ENCODE measurements around the gene PIM3. TPM values are rescaled to one million over a fixed set of nuclear protein-coding genes. Genes with fewer than 3 reads are reported as not detected.
A peak's percentile ranks its signal among the peaks of the same experiment; 100 is the strongest.
"Not testable (repeated sequence)": the region's sequence is repeated elsewhere in the genome, so short reads cannot be mapped to it uniquely, and the experiment has no call there.

The PIM3 gene
- total RNA-seq, 3 donors from 2014 or later: 426 to 498 (median 461) TPM

DNA sequence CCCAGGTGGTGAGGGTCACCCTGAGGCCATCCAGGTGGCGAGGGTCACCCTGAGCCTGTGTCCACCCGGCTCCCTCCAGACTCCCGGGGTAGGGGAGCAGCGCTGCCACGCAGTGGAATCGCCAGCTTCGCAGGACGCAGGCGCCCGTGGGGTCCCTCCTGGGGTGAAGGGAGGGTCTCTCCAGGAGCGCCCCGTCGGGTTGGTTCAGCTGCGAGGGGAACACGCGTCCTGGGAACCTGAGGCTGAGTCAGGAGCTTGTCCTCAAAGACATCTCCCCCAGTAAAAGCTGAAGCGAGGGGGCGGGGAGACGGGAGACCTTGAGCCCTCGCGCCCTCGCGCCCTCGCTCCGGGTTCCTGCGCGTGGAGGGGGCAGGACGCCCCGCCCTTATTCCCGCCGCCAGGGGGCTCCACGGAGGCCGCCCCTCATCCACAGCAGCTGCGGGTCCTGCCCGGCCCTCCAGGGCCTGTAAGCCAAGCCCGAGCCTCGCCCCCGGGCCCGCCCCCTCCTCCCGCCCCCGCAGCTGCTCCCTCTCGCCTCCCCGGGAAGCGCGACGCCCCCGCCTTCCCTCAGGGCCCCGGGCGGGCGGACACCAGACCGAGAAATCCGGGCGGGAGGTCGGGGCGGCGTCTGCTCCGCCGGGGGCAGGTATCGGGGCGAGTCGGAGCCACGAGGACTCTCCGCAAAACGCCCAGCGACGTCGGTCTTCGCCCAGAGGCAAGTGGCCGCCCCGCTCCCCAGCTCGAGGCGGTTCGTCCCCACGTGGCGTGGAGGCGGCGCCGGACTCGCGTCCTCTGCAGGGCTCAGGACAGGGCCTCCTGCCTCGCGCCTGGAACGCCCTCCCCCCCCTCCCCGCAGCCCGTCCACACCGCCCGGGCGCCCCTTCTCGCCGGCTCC, 22.8 kb downstream of the PIM3 start:
- ATAC-seq (peak; percentile 29 to 44), DNase-seq (peak; percentile 51)
- H3K36me3 Mint-ChIP-seq (ENCODE audit: insufficient read depth): peaks cover 11% of the 10 kb centered on the region
- H3K9me3 Mint-ChIP-seq: peaks cover 24% of the 10 kb centered on the region
- H3K4me3 Mint-ChIP-seq: no peak overlapping the region
- H3K4me1 Mint-ChIP-seq (ENCODE audit: low read depth): peaks cover 21% of the 10 kb centered on the region
- H3K27me3 Mint-ChIP-seq (ENCODE audit: low read depth): peaks cover 14% of the 10 kb centered on the region

DNA sequence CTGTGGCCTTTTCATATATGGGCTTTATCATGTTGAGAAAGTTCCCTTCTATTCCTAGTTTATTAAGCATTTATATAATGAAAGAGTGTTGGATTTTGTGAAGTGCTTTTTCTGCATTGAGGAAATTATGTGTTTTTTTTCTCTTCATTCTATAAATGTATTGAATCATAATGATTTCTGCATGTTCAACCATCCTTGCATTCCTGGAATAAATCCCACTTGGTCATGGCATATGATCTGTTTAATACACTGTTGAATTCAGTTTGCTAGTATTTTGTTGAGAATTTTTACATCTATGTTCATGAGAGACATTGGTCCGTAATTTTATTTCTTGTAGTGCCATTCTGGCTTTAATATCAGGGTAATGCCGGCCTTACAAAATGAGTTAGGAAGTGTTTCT, 25.8 kb downstream of the PIM3 start:
- Mint-ChIP-seq H3K27me3 (ENCODE audit: low read depth) (peaks cover 14% of the 10 kb centered on the region), H3K9me3 (peaks cover 25% of the 10 kb centered on the region), H3K36me3 (ENCODE audit: insufficient read depth) (peaks cover 9% of the 10 kb centered on the region), H3K4me3 (no peak overlapping the region), H3K4me1 (ENCODE audit: low read depth) (peaks cover 6% of the 10 kb centered on the region)
- DNase-seq (no peak), ATAC-seq (no peak)

DNA sequence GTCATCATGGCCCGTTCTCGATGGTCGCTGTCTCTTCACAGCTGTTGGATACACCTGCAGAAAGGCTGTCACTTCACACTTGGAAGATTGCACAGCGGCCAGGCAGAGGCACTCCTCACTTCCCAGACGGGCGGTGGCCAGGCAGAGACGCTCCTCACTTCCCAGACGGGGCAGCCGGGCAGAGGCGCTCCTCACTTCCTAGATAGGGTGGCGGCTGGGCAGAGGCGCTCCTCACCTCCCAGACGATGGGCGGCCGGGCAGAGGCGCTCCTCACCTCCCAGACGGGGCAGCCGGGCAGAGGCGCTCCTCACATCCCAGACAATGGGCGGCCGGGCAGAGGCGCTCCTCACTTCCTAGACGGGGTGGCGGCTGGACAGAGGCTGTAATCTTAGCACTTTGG, 29.3 kb downstream of the PIM3 start:
- not testable (repeated sequence) for ATAC-seq; H3K4me1 Mint-ChIP-seq (ENCODE audit: low read depth); DNase-seq; H3K36me3 Mint-ChIP-seq (ENCODE audit: insufficient read depth); H3K27me3 Mint-ChIP-seq (ENCODE audit: low read depth); H3K4me3 Mint-ChIP-seq
- H3K9me3 Mint-ChIP-seq: peaks cover 26% of the 10 kb centered on the region

DNA sequence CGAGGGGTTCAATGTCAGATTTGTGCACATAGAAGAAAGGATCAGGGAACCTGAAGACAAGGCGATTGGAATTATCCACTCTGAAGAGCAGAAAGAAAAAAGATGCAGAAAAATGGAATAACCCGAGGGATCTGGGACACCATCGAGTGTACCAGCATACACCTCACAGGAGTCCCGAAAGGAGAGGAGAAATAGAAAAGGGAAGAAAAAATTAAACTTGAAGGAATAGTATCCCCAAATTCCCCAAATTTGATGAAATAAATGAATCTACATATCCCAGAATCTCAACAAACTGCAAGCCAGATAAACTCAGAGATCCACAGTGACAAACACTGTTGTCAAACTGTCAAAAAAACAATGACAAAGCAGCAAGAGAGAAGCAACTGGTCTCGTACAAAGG, 30.6 kb downstream of the PIM3 start:
- Mint-ChIP-seq H3K9me3 (peaks cover 18% of the 10 kb centered on the region), H3K36me3 (ENCODE audit: insufficient read depth) (peaks cover 7% of the 10 kb centered on the region)
- no peak for ATAC-seq

DNA sequence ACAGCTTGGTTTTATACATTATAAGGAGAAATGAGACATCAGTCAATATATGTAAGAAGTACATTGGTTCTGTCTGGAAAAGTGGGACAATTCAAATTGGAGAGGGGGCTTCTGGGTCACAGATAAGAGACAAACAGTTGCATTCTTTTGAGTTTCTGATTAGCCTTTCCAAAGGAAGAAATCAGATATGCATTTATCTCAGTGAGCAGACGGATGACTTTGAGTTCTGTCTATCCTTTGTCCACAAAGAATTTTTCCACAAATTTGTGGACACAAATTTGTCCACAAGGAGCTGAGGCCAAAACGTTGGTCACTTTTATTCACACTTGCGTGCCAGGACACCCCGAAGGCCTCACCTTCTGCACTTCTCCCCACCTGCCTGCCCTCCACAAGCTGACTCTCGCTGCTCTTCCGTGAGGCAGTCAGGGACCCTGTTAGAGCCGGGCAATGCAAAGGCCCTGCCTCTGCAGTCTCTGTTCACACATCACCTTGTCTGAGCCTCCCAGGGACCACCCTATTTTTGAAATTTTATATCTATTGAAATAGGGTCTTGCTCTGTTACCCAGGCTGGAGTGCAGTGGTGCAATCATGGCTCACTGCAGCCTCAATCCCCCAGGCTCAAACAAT, 31.4 kb downstream of the PIM3 start:
- DNase-seq (no peak), ATAC-seq (no peak)
- Mint-ChIP-seq H3K9me3 (peaks cover 11% of the 10 kb centered on the region), H3K36me3 (ENCODE audit: insufficient read depth) (peaks cover 4% of the 10 kb centered on the region), H3K4me3 (no peak overlapping the region), H3K4me1 (ENCODE audit: low read depth) (peaks cover 4% of the 10 kb centered on the region), H3K27me3 (ENCODE audit: low read depth) (no peaks in the 10 kb centered on the region)

More for the DNA sequence above, 30.6 kb downstream of the PIM3 start:
- peaks cover 3% of the 10 kb centered on the region for H3K27me3 Mint-ChIP-seq (ENCODE audit: low read depth)
- H3K4me1 Mint-ChIP-seq (ENCODE audit: low read depth): peaks cover 4% of the 10 kb centered on the region
- H3K4me3 Mint-ChIP-seq: no peak overlapping the region
- no peak for DNase-seq

DNA sequence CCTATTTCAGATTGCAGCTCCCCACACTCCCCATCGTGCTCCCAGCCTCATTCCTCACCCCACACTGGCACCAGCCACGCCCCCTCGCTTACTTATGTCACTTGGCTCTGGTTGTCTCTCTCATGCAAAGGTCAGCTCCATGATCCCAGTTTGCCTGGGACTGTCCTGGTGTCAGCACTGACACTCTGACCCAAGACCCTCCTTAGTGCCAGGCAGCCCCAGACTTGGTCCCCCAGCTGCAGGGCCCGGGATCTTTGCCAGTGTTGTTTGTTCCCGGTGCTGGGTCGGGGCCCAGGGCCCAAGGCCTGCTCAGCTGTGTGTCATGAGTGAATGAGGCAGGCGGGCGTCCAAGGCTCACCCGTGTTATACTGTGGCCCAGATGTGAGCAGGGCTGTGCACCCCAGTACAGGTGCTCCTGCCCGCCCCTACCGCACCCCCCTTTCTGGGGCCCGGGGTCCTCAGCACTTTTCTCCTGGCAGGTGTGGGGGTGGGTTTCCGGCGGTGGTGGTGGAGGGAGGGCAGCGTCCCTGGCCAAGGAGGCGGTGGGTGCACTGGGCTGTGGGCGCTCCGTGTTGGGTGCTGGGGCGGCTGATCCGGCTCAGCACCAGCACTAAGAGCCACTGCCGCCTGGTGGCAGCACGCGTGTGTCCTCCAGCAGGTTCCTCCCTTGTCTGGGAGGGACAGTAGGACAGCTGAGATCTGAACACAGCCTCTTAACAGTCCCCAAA, 32.5 kb downstream of the PIM3 start:
- peak; percentile 91 to 96 for ATAC-seq
- peaks cover 4% of the 10 kb centered on the region for H3K4me1 Mint-ChIP-seq (ENCODE audit: low read depth)
- peaks cover 4% of the 10 kb centered on the region for H3K36me3 Mint-ChIP-seq (ENCODE audit: insufficient read depth)
- peak overlapping the region; percentile 34 for H3K4me3 Mint-ChIP-seq
- DNase-seq: peak; percentile 71
- no peaks in the 10 kb centered on the region for H3K27me3 Mint-ChIP-seq (ENCODE audit: low read depth)
- peaks cover 11% of the 10 kb centered on the region for H3K9me3 Mint-ChIP-seq

DNA sequence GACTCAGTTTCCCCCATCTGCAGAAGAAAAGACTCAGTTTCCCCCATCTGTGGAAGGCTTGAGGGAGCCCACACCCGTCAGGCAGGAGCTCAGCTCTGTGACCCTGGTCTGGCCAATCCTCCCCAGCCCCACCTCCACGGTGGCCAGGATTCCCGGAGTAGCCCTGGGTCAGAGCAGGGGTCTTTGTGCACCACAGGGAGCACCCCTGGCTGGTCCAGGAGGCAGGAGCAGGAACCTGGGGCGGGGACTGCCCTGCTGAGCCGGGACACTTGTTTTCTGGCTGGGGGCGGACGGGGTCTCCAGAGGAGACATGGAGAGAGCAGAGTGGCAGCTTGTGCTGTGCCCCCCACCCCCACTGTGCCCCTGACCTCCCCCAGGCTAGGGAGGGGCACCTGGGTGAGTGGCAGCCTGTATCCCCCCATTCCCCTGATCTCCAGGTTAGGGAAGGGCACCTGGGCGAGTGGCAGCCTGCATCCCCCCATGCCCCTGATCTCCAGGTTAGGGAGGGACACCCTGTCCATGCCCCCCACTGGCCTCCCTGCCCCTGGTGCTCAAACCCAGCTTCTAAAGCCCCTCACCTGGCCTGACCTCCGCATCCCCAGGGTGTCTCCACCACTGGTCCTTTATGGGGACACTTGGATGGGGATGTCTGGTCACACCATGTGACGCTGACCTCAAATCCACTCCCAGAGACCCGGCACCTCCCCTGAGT, 33.2 kb downstream of the PIM3 start:
- DNase-seq (no peak), ATAC-seq (peak in 1 of 2 donors; percentile 18)
- H3K4me3 Mint-ChIP-seq: no peak overlapping the region
- peaks cover 4% of the 10 kb centered on the region for H3K4me1 Mint-ChIP-seq (ENCODE audit: low read depth)
- peaks cover 1% of the 10 kb centered on the region for H3K27me3 Mint-ChIP-seq (ENCODE audit: low read depth)
- peaks cover 4% of the 10 kb centered on the region for H3K36me3 Mint-ChIP-seq (ENCODE audit: insufficient read depth)
- peaks cover 11% of the 10 kb centered on the region for H3K9me3 Mint-ChIP-seq

DNA sequence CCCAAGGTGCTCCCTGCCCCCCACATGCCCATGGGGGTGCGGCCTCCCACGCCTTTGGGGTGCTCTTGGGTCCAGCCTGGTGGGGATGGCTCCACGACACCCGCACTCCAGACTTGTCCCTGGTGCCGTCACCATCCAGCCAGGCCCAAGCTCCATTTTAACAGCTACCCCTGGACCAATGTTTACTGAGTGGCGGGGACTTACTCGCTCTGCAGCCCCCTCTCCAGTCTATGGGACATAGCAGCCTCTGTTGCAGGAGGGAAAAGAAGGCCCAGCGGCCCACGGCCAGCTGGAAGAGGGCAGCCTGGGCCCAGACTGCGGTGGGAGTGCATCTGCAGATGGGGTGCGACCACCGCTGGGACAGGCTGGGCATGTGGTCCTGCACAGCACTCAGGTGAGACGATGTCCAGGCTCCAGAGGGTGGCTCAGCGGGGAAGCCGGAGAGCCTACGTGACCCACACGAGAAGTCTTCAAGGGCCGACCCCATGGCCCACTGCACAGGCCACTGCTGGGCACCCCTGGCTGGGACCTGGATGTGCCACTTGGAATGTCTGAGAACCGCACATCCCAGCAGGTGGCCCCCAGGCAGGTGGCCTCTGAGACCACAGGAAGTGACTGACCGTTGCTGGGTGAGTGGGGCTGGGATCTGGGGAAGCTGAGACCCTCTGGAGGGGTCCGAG, 33.9 kb downstream of the PIM3 start:
- Mint-ChIP-seq H3K9me3 (peaks cover 11% of the 10 kb centered on the region), H3K4me3 (no peak overlapping the region), H3K27me3 (ENCODE audit: low read depth) (peaks cover 5% of the 10 kb centered on the region), H3K4me1 (ENCODE audit: low read depth) (peaks cover 6% of the 10 kb centered on the region), H3K36me3 (ENCODE audit: insufficient read depth) (peaks cover 4% of the 10 kb centered on the region)
- ATAC-seq: no peak
- DNase-seq: no peak

DNA sequence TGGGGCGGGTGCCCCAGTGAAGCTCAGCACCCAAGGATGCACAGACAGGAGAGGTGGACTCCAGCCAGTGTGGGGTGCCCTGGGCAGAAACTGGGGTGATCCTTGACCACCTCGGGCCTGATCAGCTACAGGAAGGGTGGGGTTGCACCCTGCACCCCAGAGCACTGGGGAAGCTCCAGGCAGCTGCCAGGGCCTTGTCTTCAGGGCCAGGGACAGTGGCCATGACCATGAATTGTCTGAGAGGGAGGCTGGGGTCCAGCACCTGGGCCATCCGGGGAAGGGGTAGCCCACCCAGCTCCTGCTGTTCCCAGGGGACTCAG, 34.4 kb downstream of the PIM3 start:
- H3K4me1 Mint-ChIP-seq (ENCODE audit: low read depth): peaks cover 6% of the 10 kb centered on the region
- peaks cover 4% of the 10 kb centered on the region for H3K36me3 Mint-ChIP-seq (ENCODE audit: insufficient read depth)
- peaks cover 5% of the 10 kb centered on the region for H3K27me3 Mint-ChIP-seq (ENCODE audit: low read depth)
- H3K4me3 Mint-ChIP-seq: no peak overlapping the region
- peaks cover 11% of the 10 kb centered on the region for H3K9me3 Mint-ChIP-seq
- no peak for ATAC-seq
- no peak for DNase-seq

DNA sequence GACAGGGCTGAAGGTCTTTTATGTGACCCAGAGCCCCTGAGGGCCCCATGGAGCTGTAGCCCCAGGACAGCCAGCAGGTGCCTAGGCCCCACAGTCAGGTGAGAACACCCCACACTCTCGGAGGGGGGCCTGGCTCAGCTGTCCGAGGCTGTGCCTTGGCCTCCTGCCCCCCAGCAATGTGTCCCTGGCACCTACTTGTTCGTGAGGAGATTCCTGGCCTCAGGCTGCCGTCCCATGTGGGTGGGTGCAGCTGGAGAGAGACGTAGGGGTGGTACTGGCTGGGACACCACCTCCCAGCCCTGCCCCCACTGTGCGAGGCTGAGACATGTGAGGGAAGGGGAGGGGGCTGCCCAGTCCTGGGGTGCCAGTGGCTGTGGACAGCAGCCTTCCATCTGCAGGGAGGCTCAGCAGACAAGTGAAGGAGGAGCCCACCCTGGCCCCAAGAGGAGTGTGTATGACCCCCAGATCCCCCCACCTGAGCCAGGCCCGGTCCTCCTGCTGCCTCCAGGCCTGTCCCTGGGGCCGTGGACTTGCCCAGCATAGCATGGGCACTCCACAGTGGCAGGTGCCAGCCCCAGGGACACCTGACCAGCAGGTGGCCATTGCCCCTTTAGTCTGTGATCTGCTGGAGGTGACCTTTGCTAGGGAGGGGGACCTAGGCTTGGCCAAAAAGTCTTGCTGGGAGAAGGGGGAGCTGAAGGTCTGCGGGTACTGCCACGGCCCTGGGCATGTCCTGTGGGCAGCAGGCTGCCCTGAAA, 35.0 kb downstream of the PIM3 start:
- ATAC-seq (no peak), DNase-seq (no peak)
- Mint-ChIP-seq H3K36me3 (ENCODE audit: insufficient read depth) (peaks cover 4% of the 10 kb centered on the region), H3K27me3 (ENCODE audit: low read depth) (peaks cover 5% of the 10 kb centered on the region), H3K4me3 (no peak overlapping the region), H3K4me1 (ENCODE audit: low read depth) (peaks cover 6% of the 10 kb centered on the region), H3K9me3 (peaks cover 7% of the 10 kb centered on the region)

DNA sequence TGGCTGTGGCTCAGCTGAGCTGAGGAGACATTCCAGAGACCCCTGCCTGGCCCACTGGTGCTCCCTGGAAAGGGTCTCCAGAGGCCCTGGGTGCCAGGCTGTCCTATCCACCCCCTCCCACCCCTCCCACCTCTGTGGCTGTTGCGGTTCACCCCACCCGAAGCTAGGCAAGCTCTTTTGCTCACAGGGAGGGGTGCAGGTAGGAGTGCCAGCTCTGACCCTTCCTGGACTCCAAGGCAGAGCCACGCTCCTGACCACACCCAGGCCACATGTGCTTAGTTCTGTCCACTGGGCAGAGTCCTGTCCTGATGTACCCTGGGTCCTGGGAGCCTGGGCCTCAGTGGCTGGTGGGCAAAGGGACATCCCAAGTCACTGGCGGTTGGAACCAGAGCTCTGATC, 35.5 kb downstream of the PIM3 start:
- ATAC-seq (no peak), DNase-seq (no peak)
- H3K4me3 Mint-ChIP-seq: no peak overlapping the region
- peaks cover 6% of the 10 kb centered on the region for H3K4me1 Mint-ChIP-seq (ENCODE audit: low read depth)
- H3K36me3 Mint-ChIP-seq (ENCODE audit: insufficient read depth): peaks cover under 1% of the 10 kb centered on the region
- peaks cover 3% of the 10 kb centered on the region for H3K9me3 Mint-ChIP-seq
- H3K27me3 Mint-ChIP-seq (ENCODE audit: low read depth): peaks cover 7% of the 10 kb centered on the region

DNA sequence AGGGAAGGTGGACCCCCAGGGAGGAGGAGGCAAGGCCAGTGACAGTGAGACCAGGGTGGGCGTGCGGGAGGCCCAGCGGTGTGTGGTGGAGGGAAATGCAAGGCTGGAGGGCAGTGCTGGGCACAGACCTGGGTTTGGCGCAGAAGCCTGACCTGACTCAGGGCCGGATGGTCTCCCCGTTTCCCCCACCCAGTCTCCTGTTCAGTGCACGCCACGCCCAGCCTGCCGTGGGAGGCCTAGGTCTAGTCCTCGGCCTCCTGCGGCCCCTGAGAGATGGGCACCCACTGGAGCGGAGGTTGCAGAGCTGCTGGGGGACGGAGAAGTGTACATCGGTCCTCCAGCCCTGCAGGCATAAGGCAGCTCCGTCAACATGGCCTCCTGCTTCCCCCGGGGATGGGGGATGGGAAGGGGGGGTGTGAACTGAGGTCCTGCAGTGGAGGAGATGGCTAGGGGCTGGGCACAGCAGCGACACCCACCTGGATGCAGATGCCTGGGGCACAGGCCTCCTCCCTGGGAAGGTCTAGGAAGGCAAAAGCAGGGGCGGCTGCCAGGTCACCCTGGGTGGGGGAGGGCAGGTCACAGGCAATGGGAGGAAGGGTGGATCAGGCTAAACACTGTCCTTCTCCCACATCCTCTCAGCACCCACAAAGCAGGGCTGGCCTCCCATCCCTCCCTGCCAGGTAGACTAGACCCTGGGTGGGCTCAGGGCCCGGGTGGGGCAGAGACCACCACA, 36.1 kb downstream of the PIM3 start:
- DNase-seq (no peak), ATAC-seq (no peak)
- Mint-ChIP-seq H3K4me1 (ENCODE audit: low read depth) (peaks cover 6% of the 10 kb centered on the region), H3K4me3 (no peak overlapping the region), H3K27me3 (ENCODE audit: low read depth) (peaks cover 7% of the 10 kb centered on the region), H3K9me3 (no peaks in the 10 kb centered on the region), H3K36me3 (ENCODE audit: insufficient read depth) (no peaks in the 10 kb centered on the region)

DNA sequence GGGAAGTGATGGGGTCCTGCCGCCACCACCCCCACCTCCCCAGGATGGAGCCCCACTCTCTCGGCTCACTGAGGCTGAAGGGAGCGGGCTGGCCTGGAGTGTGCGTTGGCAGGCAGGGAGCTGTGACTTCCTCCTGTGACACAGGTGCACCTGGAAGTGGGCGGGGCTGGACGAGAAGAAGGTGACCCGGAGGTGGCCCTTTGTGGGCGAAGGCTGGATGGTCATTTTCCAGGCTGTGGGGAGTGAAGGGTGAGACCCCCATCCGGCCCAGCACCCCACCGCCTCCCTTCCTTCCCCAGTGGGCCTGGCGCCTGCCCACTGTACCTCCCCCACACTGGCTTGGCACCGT, 36.7 kb downstream of the PIM3 start:
- H3K4me1 Mint-ChIP-seq (ENCODE audit: low read depth): peaks cover 6% of the 10 kb centered on the region
- no peaks in the 10 kb centered on the region for H3K9me3 Mint-ChIP-seq
- H3K36me3 Mint-ChIP-seq (ENCODE audit: insufficient read depth): no peaks in the 10 kb centered on the region
- DNase-seq: no peak
- peaks cover 7% of the 10 kb centered on the region for H3K27me3 Mint-ChIP-seq (ENCODE audit: low read depth)
- ATAC-seq: no peak
- H3K4me3 Mint-ChIP-seq: no peak overlapping the region

Measured in activated T-cell treated with anti-CD3 and anti-CD28 coated beads, Interleukin-2, amount 50 U/mL, for 4 hours (primary cell).